HEK293 (cell line): ENCODE data around the gene CREB5.
A peak's percentile ranks its signal among the peaks of the same experiment; 100 is the strongest.

ENCODE experiments used
- ZIC2 ChIP-seq: fragments of 450-650 bp; formaldehyde crosslinking; IDR thresholded peaks from 2 replicates; pipeline ENCODE4 v1.5.1; 2016; ENCODE audit warnings: missing biosample characterization, missing genetic modification characterization
- ZNF10 ChIP-seq: fragments of 450-650 bp; formaldehyde crosslinking; IDR thresholded peaks from 2 replicates; pipeline ENCODE4 v1.5.1; 2017; ENCODE audit warnings: missing biosample characterization, missing genetic modification characterization
- ZNF175 ChIP-seq: fragments of 450-650 bp; formaldehyde crosslinking; IDR thresholded peaks from 2 replicates; pipeline ENCODE4 v1.5.1; 2016; ENCODE audit warnings: missing biosample characterization, missing genetic modification characterization
- ZNF560 ChIP-seq: fragments of 450-650 bp; formaldehyde crosslinking; IDR thresholded peaks from 2 replicates; pipeline ENCODE4 v1.5.1; 2017; ENCODE audit warnings: missing biosample characterization, missing genetic modification characterization, borderline replicate concordance
- TF ChIP-seq, protein P1 (sequence below): fragments of 450-650 bp; formaldehyde crosslinking; IDR thresholded peaks from 2 replicates; pipeline ENCODE4 v1.5.1; 2016; ENCODE audit warnings: missing biosample characterization, missing genetic modification characterization
- TF ChIP-seq, protein P2 (sequence below): fragments of 450-650 bp; formaldehyde crosslinking; IDR thresholded peaks from 2 replicates; pipeline ENCODE4 v1.5.1; 2016; ENCODE audit warnings: missing biosample characterization, missing genetic modification characterization
- TF ChIP-seq, protein P3 (sequence below): fragments of 450-650 bp; formaldehyde crosslinking; IDR thresholded peaks from 2 replicates; pipeline ENCODE4 v1.5.1; 2016; ENCODE audit warnings: missing biosample characterization, missing genetic modification characterization, borderline replicate concordance

DNA sequence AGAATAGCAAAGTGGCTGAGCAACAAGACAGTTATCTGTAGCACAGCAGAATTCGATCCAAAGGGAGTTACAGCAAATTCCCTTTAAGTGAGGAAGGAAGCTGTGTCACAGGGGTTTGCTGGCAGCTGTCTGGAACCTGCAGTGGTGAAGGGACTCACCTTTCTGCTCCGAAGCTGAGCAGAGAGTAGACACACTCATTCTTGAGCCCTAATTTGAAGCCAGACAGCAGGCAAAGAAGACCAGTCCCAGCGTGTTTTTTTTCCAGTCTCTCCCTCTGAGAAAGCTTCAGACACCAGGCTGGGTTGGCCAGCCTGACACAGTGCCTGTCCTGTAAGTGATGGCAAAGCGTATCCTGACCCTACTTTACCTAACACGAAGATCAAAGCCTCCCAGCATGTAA is 335.1 kb downstream of the CREB5 start:
- TF ChIP-seq, protein P1, sequence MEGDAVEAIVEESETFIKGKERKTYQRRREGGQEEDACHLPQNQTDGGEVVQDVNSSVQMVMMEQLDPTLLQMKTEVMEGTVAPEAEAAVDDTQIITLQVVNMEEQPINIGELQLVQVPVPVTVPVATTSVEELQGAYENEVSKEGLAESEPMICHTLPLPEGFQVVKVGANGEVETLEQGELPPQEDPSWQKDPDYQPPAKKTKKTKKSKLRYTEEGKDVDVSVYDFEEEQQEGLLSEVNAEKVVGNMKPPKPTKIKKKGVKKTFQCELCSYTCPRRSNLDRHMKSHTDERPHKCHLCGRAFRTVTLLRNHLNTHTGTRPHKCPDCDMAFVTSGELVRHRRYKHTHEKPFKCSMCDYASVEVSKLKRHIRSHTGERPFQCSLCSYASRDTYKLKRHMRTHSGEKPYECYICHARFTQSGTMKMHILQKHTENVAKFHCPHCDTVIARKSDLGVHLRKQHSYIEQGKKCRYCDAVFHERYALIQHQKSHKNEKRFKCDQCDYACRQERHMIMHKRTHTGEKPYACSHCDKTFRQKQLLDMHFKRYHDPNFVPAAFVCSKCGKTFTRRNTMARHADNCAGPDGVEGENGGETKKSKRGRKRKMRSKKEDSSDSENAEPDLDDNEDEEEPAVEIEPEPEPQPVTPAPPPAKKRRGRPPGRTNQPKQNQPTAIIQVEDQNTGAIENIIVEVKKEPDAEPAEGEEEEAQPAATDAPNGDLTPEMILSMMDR (tag by site-specific recombination): no peak
- TF ChIP-seq ZIC2 (tag by site-specific recombination) (peak; percentile 45; the same call in 1 of the 2 replicates), ZNF10 (tag by site-specific recombination) (no peak), ZNF175 (tag by site-specific recombination) (no peak), ZNF560 (tag by site-specific recombination) (no peak)
- TF ChIP-seq, protein P2, sequence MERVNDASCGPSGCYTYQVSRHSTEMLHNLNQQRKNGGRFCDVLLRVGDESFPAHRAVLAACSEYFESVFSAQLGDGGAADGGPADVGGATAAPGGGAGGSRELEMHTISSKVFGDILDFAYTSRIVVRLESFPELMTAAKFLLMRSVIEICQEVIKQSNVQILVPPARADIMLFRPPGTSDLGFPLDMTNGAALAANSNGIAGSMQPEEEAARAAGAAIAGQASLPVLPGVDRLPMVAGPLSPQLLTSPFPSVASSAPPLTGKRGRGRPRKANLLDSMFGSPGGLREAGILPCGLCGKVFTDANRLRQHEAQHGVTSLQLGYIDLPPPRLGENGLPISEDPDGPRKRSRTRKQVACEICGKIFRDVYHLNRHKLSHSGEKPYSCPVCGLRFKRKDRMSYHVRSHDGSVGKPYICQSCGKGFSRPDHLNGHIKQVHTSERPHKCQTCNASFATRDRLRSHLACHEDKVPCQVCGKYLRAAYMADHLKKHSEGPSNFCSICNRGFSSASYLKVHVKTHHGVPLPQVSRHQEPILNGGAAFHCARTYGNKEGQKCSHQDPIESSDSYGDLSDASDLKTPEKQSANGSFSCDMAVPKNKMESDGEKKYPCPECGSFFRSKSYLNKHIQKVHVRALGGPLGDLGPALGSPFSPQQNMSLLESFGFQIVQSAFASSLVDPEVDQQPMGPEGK (tag by site-specific recombination): no peak
- TF ChIP-seq, protein P3, sequence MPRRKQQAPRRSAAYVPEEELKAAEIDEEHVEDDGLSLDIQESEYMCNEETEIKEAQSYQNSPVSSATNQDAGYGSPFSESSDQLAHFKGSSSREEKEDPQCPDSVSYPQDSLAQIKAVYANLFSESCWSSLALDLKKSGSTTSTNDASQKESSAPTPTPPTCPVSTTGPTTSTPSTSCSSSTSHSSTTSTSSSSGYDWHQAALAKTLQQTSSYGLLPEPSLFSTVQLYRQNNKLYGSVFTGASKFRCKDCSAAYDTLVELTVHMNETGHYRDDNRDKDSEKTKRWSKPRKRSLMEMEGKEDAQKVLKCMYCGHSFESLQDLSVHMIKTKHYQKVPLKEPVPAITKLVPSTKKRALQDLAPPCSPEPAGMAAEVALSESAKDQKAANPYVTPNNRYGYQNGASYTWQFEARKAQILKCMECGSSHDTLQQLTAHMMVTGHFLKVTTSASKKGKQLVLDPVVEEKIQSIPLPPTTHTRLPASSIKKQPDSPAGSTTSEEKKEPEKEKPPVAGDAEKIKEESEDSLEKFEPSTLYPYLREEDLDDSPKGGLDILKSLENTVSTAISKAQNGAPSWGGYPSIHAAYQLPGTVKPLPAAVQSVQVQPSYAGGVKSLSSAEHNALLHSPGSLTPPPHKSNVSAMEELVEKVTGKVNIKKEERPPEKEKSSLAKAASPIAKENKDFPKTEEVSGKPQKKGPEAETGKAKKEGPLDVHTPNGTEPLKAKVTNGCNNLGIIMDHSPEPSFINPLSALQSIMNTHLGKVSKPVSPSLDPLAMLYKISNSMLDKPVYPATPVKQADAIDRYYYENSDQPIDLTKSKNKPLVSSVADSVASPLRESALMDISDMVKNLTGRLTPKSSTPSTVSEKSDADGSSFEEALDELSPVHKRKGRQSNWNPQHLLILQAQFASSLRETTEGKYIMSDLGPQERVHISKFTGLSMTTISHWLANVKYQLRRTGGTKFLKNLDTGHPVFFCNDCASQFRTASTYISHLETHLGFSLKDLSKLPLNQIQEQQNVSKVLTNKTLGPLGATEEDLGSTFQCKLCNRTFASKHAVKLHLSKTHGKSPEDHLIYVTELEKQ (tag by site-specific recombination): no peak
